ENCODE results near the gene SCAMP4. TPM values are rescaled to one million over a fixed set of nuclear protein-coding genes. Genes with fewer than 3 reads are reported as not detected.

Gene SCAMP4
- 20.8 TPM for total RNA-seq
- polyA plus RNA-seq: 10 to 100 TPM in 2 of 4 donors, 1 to 10 TPM in 2; 8.2 to 20.3 (median 10.0) TPM

- H3K27me3 Mint-ChIP-seq: no peaks in the 10 kb centered on the region
- H3K36me3 Mint-ChIP-seq: no peaks in the 10 kb centered on the region
- H3K4me3 Mint-ChIP-seq: peak within 1 kb of the TSS; percentile 92 to 97 (median 94)
- ATAC-seq (ENCODE audit: low read depth in 2 of 2) (peak; percentile 96 to 98), DNase-seq (peak; percentile 94 to 99 (median 97))
- peaks cover 0 to 38% (median 3%) of the 10 kb centered on the region in 4 donors for H3K4me1 Mint-ChIP-seq
- H3K27ac Mint-ChIP-seq: peak within 1 kb of the TSS; percentile 92 to 97 (median 92)
- no peaks in the 10 kb centered on the region for H3K36me3 ChIP-seq (ENCODE audit: control insufficient read depth, insufficient read depth, low read length)
- peaks cover 16% of the 10 kb centered on the region for H3K4me1 ChIP-seq (ENCODE audit: control insufficient read depth, insufficient read depth, low read length, poor library complexity, severe bottlenecking)
- H3K27ac ChIP-seq (ENCODE audit: insufficient read depth, low read length, poor library complexity, severe bottlenecking): peak within 1 kb of the TSS; percentile 73
- H3K4me3 ChIP-seq (ENCODE audit: low read depth, low read length): peak within 1 kb of the TSS; percentile 77
- no peaks in the 10 kb centered on the region for H3K9me3 ChIP-seq (ENCODE audit: control insufficient read depth in 2 of 2, low read length in 2 of 2)
- no peaks in the 10 kb centered on the region for H3K27me3 ChIP-seq (ENCODE audit: control insufficient read depth, insufficient read depth, low read length)
- peaks cover 0 to 2% (median 0%) of the 10 kb centered on the region in 7 donors for H3K9me3 Mint-ChIP-seq
These were observed at the start of gene SCAMP4, which contains the start of gene ADAT3 for GRCh38 chr19:1905110-1905862. Gene SCAMP4 (plus strand): TSS chr19:1905399. CDS start chr19:1915020, 9,621 bp downstream. Gene ADAT3 (plus strand): TSS chr19:1905399. CDS start chr19:1912048, 6,649 bp downstream.

GRCh38 chr19:1855828-1856255, 49.4 kb upstream of the SCAMP4 start:
- H3K27me3 ChIP-seq (ENCODE audit: control insufficient read depth, insufficient read depth, low read length): no peaks in the 10 kb centered on the region
- ATAC-seq (ENCODE audit: low read depth in 2 of 2) (peak in 1 of 2 donors; percentile 10), DNase-seq (peak in 2 of 3 donors; percentile 34 to 75)
- peak overlapping the region; percentile 86 to 91 (median 90) for H3K4me3 Mint-ChIP-seq
- peaks cover 96% of the 10 kb centered on the region for H3K4me1 ChIP-seq (ENCODE audit: control insufficient read depth, insufficient read depth, low read length, poor library complexity, severe bottlenecking)
- no peaks in the 10 kb centered on the region for H3K9me3 Mint-ChIP-seq
- H3K4me1 Mint-ChIP-seq: peaks cover 0 to 61% (median 18%) of the 10 kb centered on the region in 4 donors
- H3K27ac Mint-ChIP-seq: peak overlapping the region; percentile 83 to 90 (median 86)
- no peaks in the 10 kb centered on the region for H3K27me3 Mint-ChIP-seq
- no peaks in the 10 kb centered on the region for H3K36me3 ChIP-seq (ENCODE audit: control insufficient read depth, insufficient read depth, low read length)
- no peaks in the 10 kb centered on the region for H3K9me3 ChIP-seq (ENCODE audit: control insufficient read depth in 2 of 2, low read length in 2 of 2)
- peak overlapping the region; percentile 81 for H3K27ac ChIP-seq (ENCODE audit: insufficient read depth, low read length, poor library complexity, severe bottlenecking)
- peaks cover 3% of the 10 kb centered on the region for H3K36me3 Mint-ChIP-seq
- H3K4me3 ChIP-seq (ENCODE audit: low read depth, low read length): peak overlapping the region; percentile 59

GRCh38 chr19:1856345-1856697, 48.9 kb upstream of the SCAMP4 start:
- no peaks in the 10 kb centered on the region for H3K27me3 Mint-ChIP-seq
- peak in 1 of 3 donors; percentile 45 for DNase-seq
- peaks cover 3% of the 10 kb centered on the region for H3K36me3 Mint-ChIP-seq
- Histone ChIP-seq H3K36me3 (ENCODE audit: control insufficient read depth, insufficient read depth, low read length) (no peaks in the 10 kb centered on the region), H3K9me3 (ENCODE audit: control insufficient read depth in 2 of 2, low read length in 2 of 2) (no peaks in the 10 kb centered on the region), H3K27ac (ENCODE audit: insufficient read depth, low read length, poor library complexity, severe bottlenecking) (peak overlapping the region; percentile 81), H3K27me3 (ENCODE audit: control insufficient read depth, insufficient read depth, low read length) (no peaks in the 10 kb centered on the region), H3K4me1 (ENCODE audit: control insufficient read depth, insufficient read depth, low read length, poor library complexity, severe bottlenecking) (peaks cover 98% of the 10 kb centered on the region), H3K4me3 (ENCODE audit: low read depth, low read length) (peak overlapping the region; percentile 59)
- peaks cover 0 to 61% (median 19%) of the 10 kb centered on the region in 4 donors for H3K4me1 Mint-ChIP-seq
- peak overlapping the region; percentile 86 to 91 (median 90) for H3K4me3 Mint-ChIP-seq
- no peak for ATAC-seq (ENCODE audit: low read depth in 2 of 2)
- H3K9me3 Mint-ChIP-seq: no peaks in the 10 kb centered on the region
- peak overlapping the region; percentile 83 to 90 (median 86) for H3K27ac Mint-ChIP-seq

- ATAC-seq (ENCODE audit: low read depth in 2 of 2) (peak; percentile 4 to 14), DNase-seq (peak in 2 of 3 donors; percentile 45 to 54)
- peak overlapping the region; percentile 59 for H3K4me3 ChIP-seq (ENCODE audit: low read depth, low read length)
- no peaks in the 10 kb centered on the region for H3K27me3 ChIP-seq (ENCODE audit: control insufficient read depth, insufficient read depth, low read length)
- peak overlapping the region; percentile 81 for H3K27ac ChIP-seq (ENCODE audit: insufficient read depth, low read length, poor library complexity, severe bottlenecking)
- H3K4me1 Mint-ChIP-seq: peaks cover 0 to 65% (median 22%) of the 10 kb centered on the region in 4 donors
- H3K4me1 ChIP-seq (ENCODE audit: control insufficient read depth, insufficient read depth, low read length, poor library complexity, severe bottlenecking): peaks cover 98% of the 10 kb centered on the region
- peak overlapping the region in 2 of 3 donors; percentile 20 to 90 for H3K27ac Mint-ChIP-seq
- H3K27me3 Mint-ChIP-seq: no peaks in the 10 kb centered on the region
- no peaks in the 10 kb centered on the region for H3K36me3 ChIP-seq (ENCODE audit: control insufficient read depth, insufficient read depth, low read length)
- peak overlapping the region; percentile 86 to 91 (median 90) for H3K4me3 Mint-ChIP-seq
- peaks cover 3% of the 10 kb centered on the region for H3K36me3 Mint-ChIP-seq
- H3K9me3 Mint-ChIP-seq: no peaks in the 10 kb centered on the region
- no peaks in the 10 kb centered on the region for H3K9me3 ChIP-seq (ENCODE audit: control insufficient read depth in 2 of 2, low read length in 2 of 2)
These were observed 48.2 kb upstream of the SCAMP4 start for GRCh38 chr19:1856698-1857603.

- peaks cover 3% of the 10 kb centered on the region for H3K36me3 Mint-ChIP-seq
- H3K27me3 Mint-ChIP-seq: no peaks in the 10 kb centered on the region
- H3K4me1 Mint-ChIP-seq: peaks cover 0 to 64% (median 25%) of the 10 kb centered on the region in 4 donors
- H3K36me3 ChIP-seq (ENCODE audit: control insufficient read depth, insufficient read depth, low read length): no peaks in the 10 kb centered on the region
- H3K4me3 Mint-ChIP-seq: peak overlapping the region; percentile 59 to 88 (median 79)
- no peaks in the 10 kb centered on the region for H3K27me3 ChIP-seq (ENCODE audit: control insufficient read depth, insufficient read depth, low read length)
- H3K4me3 ChIP-seq (ENCODE audit: low read depth, low read length): no peak overlapping the region
- peaks cover 95% of the 10 kb centered on the region for H3K4me1 ChIP-seq (ENCODE audit: control insufficient read depth, insufficient read depth, low read length, poor library complexity, severe bottlenecking)
- no peaks in the 10 kb centered on the region for H3K9me3 ChIP-seq (ENCODE audit: control insufficient read depth in 2 of 2, low read length in 2 of 2)
- ATAC-seq (ENCODE audit: low read depth in 2 of 2): no peak
- peak overlapping the region; percentile 81 for H3K27ac ChIP-seq (ENCODE audit: insufficient read depth, low read length, poor library complexity, severe bottlenecking)
- DNase-seq: no peak
- H3K27ac Mint-ChIP-seq: peak overlapping the region; percentile 38 to 79 (median 75)
- H3K9me3 Mint-ChIP-seq: no peaks in the 10 kb centered on the region
These were observed 47.4 kb upstream of the SCAMP4 start for GRCh38 chr19:1857648-1858326.

GRCh38 chr19:1858412-1859081, 46.7 kb upstream of the SCAMP4 start:
- H3K9me3 ChIP-seq (ENCODE audit: control insufficient read depth in 2 of 2, low read length in 2 of 2): no peaks in the 10 kb centered on the region
- H3K27me3 ChIP-seq (ENCODE audit: control insufficient read depth, insufficient read depth, low read length): no peaks in the 10 kb centered on the region
- H3K9me3 Mint-ChIP-seq: no peaks in the 10 kb centered on the region
- no peaks in the 10 kb centered on the region for H3K36me3 ChIP-seq (ENCODE audit: control insufficient read depth, insufficient read depth, low read length)
- no peak for DNase-seq
- H3K4me1 ChIP-seq (ENCODE audit: control insufficient read depth, insufficient read depth, low read length, poor library complexity, severe bottlenecking): peaks cover 87% of the 10 kb centered on the region
- H3K4me3 ChIP-seq (ENCODE audit: low read depth, low read length): no peak overlapping the region
- ATAC-seq (ENCODE audit: low read depth in 2 of 2): no peak
- no peaks in the 10 kb centered on the region for H3K27me3 Mint-ChIP-seq
- H3K4me3 Mint-ChIP-seq: peak overlapping the region; percentile 59 to 88 (median 69)
- H3K27ac Mint-ChIP-seq: peak overlapping the region; percentile 38 to 73 (median 43)
- H3K4me1 Mint-ChIP-seq: peaks cover 0 to 58% (median 21%) of the 10 kb centered on the region in 4 donors
- peak overlapping the region; percentile 81 for H3K27ac ChIP-seq (ENCODE audit: insufficient read depth, low read length, poor library complexity, severe bottlenecking)
- H3K36me3 Mint-ChIP-seq: peaks cover under 1% of the 10 kb centered on the region
